ENCODE measurements around the gene RBCK1. TPM values are rescaled to one million over a fixed set of nuclear protein-coding genes. Genes with fewer than 3 reads are reported as not detected.
"Not testable (repeated sequence)": the region's sequence is repeated elsewhere in the genome, so short reads cannot be mapped to it uniquely, and the experiment has no call there.

The RBCK1 gene
- total RNA-seq, 2 experiments from 2014 or later = 122 to 130 TPM

- ATAC-seq (no peak), DNase-seq (no peak)
- no peaks in the 10 kb centered on the region for H3K27me3 Mint-ChIP-seq
- CTCF ChIA-PET = interaction anchor here (1.0 to 2.5 kb wide), 5 partner anchors 12 to 122 kb away, joined by 3 to 16 read pairs (median 7); no protein-coding TSS in a partner anchor
- peaks cover 7% of the 10 kb centered on the region for H3K4me1 Mint-ChIP-seq (ENCODE audit: low read depth)
- intact Hi-C loops (cut with micrococcal nuclease) = no loop called here
- H3K4me3 Mint-ChIP-seq = no peak overlapping the region
- H3K9me3 Mint-ChIP-seq = no peaks in the 10 kb centered on the region
- H3K36me3 Mint-ChIP-seq (ENCODE audit: low read depth) = peaks cover 16% of the 10 kb centered on the region
- H3K27ac Mint-ChIP-seq = no peak overlapping the region
- TF ChIP-seq CTCF (IDR thresholded peaks at IDR 0.05) = no peak
- POLR2A ChIA-PET = interaction anchor here (0.7 to 1.8 kb wide), 4 partner anchors 12 to 177 kb away, joined by 3 to 4 read pairs (median 3); no protein-coding TSS in a partner anchor
These were observed 67.6 kb downstream of the RBCK1 start for GRCh38 chr20:475463-476357.

GRCh38 chr20:476561-477249 lies 68.6 kb downstream of the RBCK1 start:
- H3K4me3 Mint-ChIP-seq; ATAC-seq; H3K27ac Mint-ChIP-seq; H3K9me3 Mint-ChIP-seq; intact Hi-C loops (cut with micrococcal nuclease); H3K27me3 Mint-ChIP-seq; H3K4me1 Mint-ChIP-seq (ENCODE audit: low read depth); DNase-seq: not testable (repeated sequence)
- peaks cover 16% of the 10 kb centered on the region for H3K36me3 Mint-ChIP-seq (ENCODE audit: low read depth)
- POLR2A ChIA-PET = interaction anchor here (0.7 to 1.8 kb wide), 4 partner anchors 11 to 178 kb away, joined by 3 to 4 read pairs (median 3); no protein-coding TSS in a partner anchor
- CTCF ChIA-PET = interaction anchor here (1.0 to 2.5 kb wide), 5 partner anchors 11 to 123 kb away, joined by 3 to 16 read pairs (median 7); no protein-coding TSS in a partner anchor

- no peak for DNase-seq
- no peak for ATAC-seq
- H3K9me3 Mint-ChIP-seq = no peaks in the 10 kb centered on the region
- H3K27ac Mint-ChIP-seq = no peak overlapping the region
- TF ChIP-seq CTCF (IDR thresholded peaks at IDR 0.05) = no peak
- ChIA-PET POLR2A (interaction anchor here (1.0 kb wide), 1 partner anchor 112 kb away, joined by 3 read pairs; no protein-coding TSS in a partner anchor), CTCF (interaction anchor here (0.7 to 2.5 kb wide), 12 partner anchors 15 to 270 kb away, joined by 3 to 12 read pairs (median 5); no protein-coding TSS in a partner anchor)
- intact Hi-C loops (cut with micrococcal nuclease) = no loop called here
- H3K4me3 Mint-ChIP-seq = no peak overlapping the region
- H3K27me3 Mint-ChIP-seq = no peaks in the 10 kb centered on the region
- peaks cover 18% of the 10 kb centered on the region for H3K4me1 Mint-ChIP-seq (ENCODE audit: low read depth)
- peaks cover 25% of the 10 kb centered on the region for H3K36me3 Mint-ChIP-seq (ENCODE audit: low read depth)
These were observed 70.2 kb downstream of the RBCK1 start for GRCh38 chr20:478010-478948.

- POLR2A ChIA-PET = interaction anchor here (1.0 kb wide), 1 partner anchor 113 kb away, joined by 3 read pairs; no protein-coding TSS in a partner anchor
- intact Hi-C loops (cut with micrococcal nuclease) = loop anchor here (1.0 kb wide), 1 partner anchor 125 kb away; no protein-coding TSS in a partner anchor
- no peaks in the 10 kb centered on the region for H3K27me3 Mint-ChIP-seq
- DNase-seq = peak; percentile 38
- H3K9me3 Mint-ChIP-seq = no peaks in the 10 kb centered on the region
- CTCF ChIA-PET = interaction anchor here (0.6 to 2.5 kb wide), 13 partner anchors 12 to 167 kb away, joined by 3 to 12 read pairs (median 4); no protein-coding TSS in a partner anchor
- TF ChIP-seq CTCF (IDR thresholded peaks at IDR 0.05) = peak; percentile 84
- peaks cover 28% of the 10 kb centered on the region for H3K36me3 Mint-ChIP-seq (ENCODE audit: low read depth)
- peak; percentile 72 for ATAC-seq
- H3K4me1 Mint-ChIP-seq (ENCODE audit: low read depth) = peaks cover 18% of the 10 kb centered on the region
- no peak overlapping the region for H3K27ac Mint-ChIP-seq
- H3K4me3 Mint-ChIP-seq = no peak overlapping the region
These were observed 70.9 kb downstream of the RBCK1 start for GRCh38 chr20:478949-479429.

All from activated CD8-positive, alpha-beta T cell treated with anti-CD3 and anti-CD28 coated beads for 36 hours (primary cell).